Esophagus (tissue), 2 donors: ENCODE measurements around the gene RNASE1. TPM values are rescaled to one million over a fixed set of nuclear protein-coding genes. Genes with fewer than 3 reads are reported as not detected.

Source experiments
- H3K27ac ChIP-seq, 2 donors: one replicate each; pipeline ENCODE4 v1.5.1; 2013; ENCODE audit warnings: low read depth in 2 of 2, mild to moderate bottlenecking in 2 of 2, inconsistent platforms in 1 of 2, low read length in 1 of 2, moderate library complexity in 1 of 2
- H3K27me3 ChIP-seq, 2 donors: one replicate each; pipeline ENCODE4 v1.6.1; 2013; ENCODE audit warnings: low read length in 2 of 2, control low read depth in 1 of 2, mild to moderate bottlenecking in 1 of 2; ENCODE audit not compliant: insufficient read depth in 2 of 2, control insufficient read depth in 1 of 2
- H3K36me3 ChIP-seq, 2 donors: one replicate each; pipeline ENCODE4 v1.6.1; 2013; ENCODE audit warnings: low read length in 1 of 2; ENCODE audit not compliant: control insufficient read depth in 2 of 2, insufficient read depth in 2 of 2
- H3K4me1 ChIP-seq, 2 donors: one replicate each; pipeline ENCODE4 v1.6.1; 2013; ENCODE audit warnings: low read length in 1 of 2; ENCODE audit not compliant: control insufficient read depth in 2 of 2, insufficient read depth in 2 of 2
- H3K4me3 ChIP-seq, 2 donors: one replicate each; pipeline ENCODE4 v1.5.1; 2013; ENCODE audit warnings: low read length in 2 of 2, mild to moderate bottlenecking in 2 of 2, low read depth in 1 of 2, moderate library complexity in 1 of 2
- H3K9me3 ChIP-seq, 2 donors: one replicate each; pipeline ENCODE4 v1.6.1; 2013; ENCODE audit warnings: mild to moderate bottlenecking in 2 of 2, low read depth in 1 of 2, low read length in 1 of 2, moderate library complexity in 1 of 2; ENCODE audit not compliant: control insufficient read depth in 2 of 2, insufficient read depth in 1 of 2
- whole genome bisulfite sequencing, 2 donors: extraction: QIAGEN DNeasy Blood & Tissue Kit; methylation state at CpG; one replicate each; pipeline ENCODE4 v1.1.7; 2013; 5-methylcytosine and 5-hydroxymethylcytosine counted together
- polyA plus RNA-seq, 2 donors: library from polyadenylated mRNA; stranded (reverse); fragments of 200-250 nt; gene quantifications; one replicate each; pipeline ENCODE4 v1.2.3, GENCODE V29; 2013
- donor health status: healthy with polysubstance abuse.
- donor health status: Bipolar disorder and iron deficiency.

Gene RNASE1
- polyA plus RNA-seq, 2 donors, result 21.7 to 46.5 TPM

DNA sequence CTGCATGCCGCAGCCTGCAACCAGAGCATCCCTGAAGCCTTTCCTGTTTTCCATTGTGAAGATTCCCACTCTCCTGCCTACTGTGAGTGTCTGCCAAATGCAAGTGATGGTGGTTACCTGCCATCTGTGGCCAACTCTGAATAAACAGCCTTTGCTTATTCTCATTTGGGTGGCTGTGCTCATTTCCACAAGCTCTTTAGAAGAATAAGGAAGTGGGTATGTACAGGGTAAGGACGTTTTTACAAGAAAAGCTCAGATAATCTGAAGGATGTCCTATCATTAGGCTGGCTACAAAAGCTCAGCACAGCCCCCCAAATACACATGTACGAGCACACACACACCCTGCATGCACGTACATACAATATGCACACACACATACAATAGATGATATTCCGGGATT lies 7.3 kb upstream of the RNASE1 start:
- H3K36me3 ChIP-seq, result no peaks in the 10 kb centered on the region
- 72 to 74% methylated on average over 5 of the region's 5 CpGs for WGBS, 2 donors
- H3K27me3 ChIP-seq, result no peaks in the 10 kb centered on the region
- no peaks in the 10 kb centered on the region for H3K9me3 ChIP-seq
- H3K27ac ChIP-seq, result no peak overlapping the region
- H3K4me3 ChIP-seq, result no peak overlapping the region
- H3K4me1 ChIP-seq, result no peaks in the 10 kb centered on the region

- 53 to 56% methylated on average over 3 of the region's 3 CpGs for WGBS, 2 donors
- H3K4me1 ChIP-seq, result no peaks in the 10 kb centered on the region
- H3K27ac ChIP-seq, result no peak overlapping the region
Measured at GRCh38 chr14:20808162-20808483, 5.5 kb upstream of the RNASE1 start.

DNA sequence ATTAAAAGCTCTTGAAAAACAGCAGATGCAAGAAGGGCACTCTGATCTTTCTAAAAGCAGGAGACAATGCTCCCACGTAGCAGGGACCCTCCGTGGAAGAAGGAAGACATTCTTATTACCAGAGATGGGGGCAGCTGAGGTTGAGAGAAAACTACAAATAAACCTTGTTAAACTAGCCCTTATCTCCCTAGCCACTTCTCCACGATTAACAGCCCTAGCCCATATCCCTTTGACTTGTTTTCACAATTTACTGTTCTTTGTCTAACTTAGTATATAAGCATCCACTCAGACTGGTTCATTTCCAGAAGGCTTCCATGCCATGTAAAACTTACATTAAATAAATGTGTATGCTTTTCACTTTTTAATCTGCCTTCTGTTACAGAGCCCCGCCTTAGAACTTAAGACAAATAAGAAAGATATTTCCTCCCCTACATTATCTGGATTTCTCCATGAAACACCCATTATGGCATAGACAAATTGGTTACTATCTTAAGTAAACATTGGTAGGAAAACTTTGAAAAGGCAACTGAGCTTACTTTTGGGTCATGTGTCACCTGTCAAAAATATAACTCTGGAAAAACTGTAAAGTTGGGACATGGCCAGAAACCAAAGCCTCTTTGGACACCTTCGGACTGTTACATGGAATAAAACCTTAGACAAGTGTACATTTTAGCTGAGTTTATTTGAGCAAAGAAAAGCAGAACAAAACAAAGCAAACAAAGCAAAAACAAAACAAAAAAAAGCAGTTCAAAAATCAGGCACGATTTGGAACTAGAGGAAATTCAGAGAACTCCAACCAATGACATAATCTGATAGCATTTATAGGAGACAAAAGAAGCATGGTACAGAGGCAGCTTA lies 4.9 kb upstream of the RNASE1 start:
- H3K4me1 ChIP-seq, result no peaks in the 10 kb centered on the region
- H3K27me3 ChIP-seq, result no peaks in the 10 kb centered on the region
- WGBS, 2 donors, result 23 to 25% methylated on average over 6 of the region's 6 CpGs
- no peaks in the 10 kb centered on the region for H3K9me3 ChIP-seq
- no peak overlapping the region for H3K4me3 ChIP-seq
- no peak overlapping the region for H3K27ac ChIP-seq
- H3K36me3 ChIP-seq, result no peaks in the 10 kb centered on the region

More at GRCh38 chr14:20808162-20808483, 5.5 kb upstream of the RNASE1 start:
- Histone ChIP-seq H3K9me3 (no peaks in the 10 kb centered on the region), H3K4me3 (no peak overlapping the region), H3K36me3 (no peaks in the 10 kb centered on the region), H3K27me3 (no peaks in the 10 kb centered on the region)

DNA sequence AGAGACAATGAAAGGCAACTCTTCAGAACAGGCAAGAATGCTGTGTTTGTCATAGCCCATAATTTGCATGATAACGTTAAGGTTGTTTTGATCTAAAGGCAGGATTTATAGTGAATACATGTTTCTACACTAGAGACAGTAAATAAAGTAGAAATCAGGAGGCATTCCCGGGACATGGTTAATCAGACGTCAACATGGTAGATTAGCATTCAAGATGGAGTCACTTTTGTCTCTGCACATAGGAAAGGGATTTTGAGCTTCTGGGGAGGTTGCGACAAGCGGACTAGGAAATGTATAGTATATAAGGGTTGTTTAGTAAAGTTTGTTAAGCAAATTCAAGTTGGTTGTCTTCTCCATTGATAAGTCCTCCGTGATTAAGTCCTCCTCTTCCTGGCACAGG lies 2.8 kb upstream of the RNASE1 start:
- Histone ChIP-seq H3K9me3 (no peaks in the 10 kb centered on the region), H3K27me3 (no peaks in the 10 kb centered on the region), H3K36me3 (no peaks in the 10 kb centered on the region), H3K4me3 (no peak overlapping the region), H3K27ac (no peak overlapping the region), H3K4me1 (no peaks in the 10 kb centered on the region)
- WGBS, 2 donors, result 93 to 94% methylated on average over 6 of the region's 6 CpGs

DNA sequence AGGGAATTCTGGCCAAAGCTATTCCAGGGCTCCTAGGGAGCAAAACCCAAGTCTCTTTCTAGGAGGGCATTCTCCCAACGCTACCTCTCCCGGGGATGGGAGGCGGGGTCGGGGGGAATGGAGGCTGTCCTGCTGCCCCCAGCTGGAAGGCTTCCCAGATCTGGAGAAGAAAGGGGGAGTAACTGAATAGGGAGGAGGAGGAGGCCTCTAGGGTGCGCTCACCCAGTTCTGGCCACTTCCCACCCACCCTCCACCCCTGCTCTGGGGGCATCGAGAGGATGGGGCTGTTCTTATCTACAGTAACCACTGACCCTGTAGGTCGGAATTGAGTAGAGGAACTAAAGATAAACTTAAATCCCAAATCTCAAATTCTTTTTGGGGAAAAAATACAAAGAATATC lies 579 bp upstream of the RNASE1 start:
- peak overlapping the region; percentile 12 to 30 for H3K27ac ChIP-seq
- WGBS, 2 donors, result 62 to 69% methylated on average over 7 of the region's 7 CpGs
- no peak overlapping the region for H3K4me3 ChIP-seq
- H3K36me3 ChIP-seq, result no peaks in the 10 kb centered on the region
- H3K9me3 ChIP-seq, result no peaks in the 10 kb centered on the region
- no peaks in the 10 kb centered on the region for H3K27me3 ChIP-seq
- no peaks in the 10 kb centered on the region for H3K4me1 ChIP-seq

GRCh38 chr14:20801726-20802125 lies 918 bp downstream of the RNASE1 start:
- no peaks in the 10 kb centered on the region for H3K9me3 ChIP-seq
- peak overlapping the region in 1 of 2 donors; percentile 63 for H3K27ac ChIP-seq
- no peaks in the 10 kb centered on the region for H3K36me3 ChIP-seq
- H3K4me1 ChIP-seq, result no peaks in the 10 kb centered on the region
- H3K27me3 ChIP-seq, result no peaks in the 10 kb centered on the region
- 51 to 61% methylated on average over 9 of the region's 9 CpGs for WGBS, 2 donors
- H3K4me3 ChIP-seq, result peak overlapping the region in 1 of 2 donors; percentile 20

DNA sequence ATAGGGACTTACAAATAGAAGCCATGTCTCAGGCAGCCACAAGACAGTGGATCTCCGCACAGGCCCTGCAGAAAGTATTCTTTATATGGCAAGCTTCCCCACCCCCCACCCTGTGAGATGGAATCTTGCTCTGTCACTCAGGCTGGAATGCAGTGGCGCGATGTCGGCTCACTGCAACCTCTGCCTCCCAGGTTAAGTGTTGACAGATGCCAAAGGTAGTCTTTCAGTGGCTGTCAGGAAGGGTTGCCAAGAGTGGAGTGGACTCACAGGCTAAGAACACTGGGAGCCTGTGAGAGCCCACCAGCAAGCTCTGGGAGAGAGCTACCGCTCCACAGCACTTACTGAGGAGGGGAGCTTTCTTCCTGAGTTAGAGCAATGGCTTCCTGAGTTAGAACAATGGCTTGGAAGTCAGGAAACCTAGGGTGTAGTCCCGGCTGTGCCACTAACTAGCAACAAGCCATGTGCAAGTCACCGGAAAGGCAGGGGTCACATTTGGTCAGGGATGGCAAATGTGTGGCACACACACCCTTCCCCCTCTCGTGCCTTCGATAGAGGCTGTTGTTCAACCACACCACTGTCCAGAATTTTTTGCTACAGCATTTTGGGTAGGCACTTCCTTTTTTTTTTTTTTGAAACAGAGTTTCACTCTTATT lies 2.6 kb downstream of the RNASE1 start:
- WGBS, 2 donors, result 40 to 46% methylated on average over 9 of the region's 9 CpGs
- Histone ChIP-seq H3K27me3 (no peaks in the 10 kb centered on the region), H3K4me3 (no peak overlapping the region), H3K36me3 (no peaks in the 10 kb centered on the region), H3K9me3 (no peaks in the 10 kb centered on the region), H3K27ac (peak overlapping the region in 1 of 2 donors; percentile 16), H3K4me1 (no peaks in the 10 kb centered on the region)

- no peaks in the 10 kb centered on the region for H3K4me1 ChIP-seq
- 20 to 21% methylated on average over 4 of the region's 4 CpGs for WGBS, 2 donors
- no peak overlapping the region for H3K4me3 ChIP-seq
- H3K27ac ChIP-seq, result no peak overlapping the region
- H3K27me3 ChIP-seq, result no peaks in the 10 kb centered on the region
- no peaks in the 10 kb centered on the region for H3K36me3 ChIP-seq
- no peaks in the 10 kb centered on the region for H3K9me3 ChIP-seq
Measured at GRCh38 chr14:20799456-20799891, 3.2 kb downstream of the RNASE1 start.

GRCh38 chr14:20798932-20799331 lies 3.7 kb downstream of the RNASE1 start:
- no peaks in the 10 kb centered on the region for H3K27me3 ChIP-seq
- no peaks in the 10 kb centered on the region for H3K4me1 ChIP-seq
- H3K9me3 ChIP-seq, result no peaks in the 10 kb centered on the region
- WGBS, 2 donors, result 77 to 79% methylated on average over 6 of the region's 6 CpGs
- H3K4me3 ChIP-seq, result no peak overlapping the region
- H3K36me3 ChIP-seq, result no peaks in the 10 kb centered on the region
- no peak overlapping the region for H3K27ac ChIP-seq

- Histone ChIP-seq H3K27ac (no peak overlapping the region), H3K4me1 (no peaks in the 10 kb centered on the region), H3K9me3 (no peaks in the 10 kb centered on the region), H3K36me3 (no peaks in the 10 kb centered on the region), H3K27me3 (no peaks in the 10 kb centered on the region), H3K4me3 (no peak overlapping the region)
- 74 to 81% methylated on average over 7 of the region's 7 CpGs for whole genome bisulfite sequencing, 2 donors
Measured at GRCh38 chr14:20798318-20798717, 4.3 kb downstream of the RNASE1 start.
